GM21529 (cell line): ENCODE results near the gene CEP350.
"Not testable (repeated sequence)": the region's sequence is repeated elsewhere in the genome, so short reads cannot be mapped to it uniquely, and the experiment has no call there.

Experiments
- ATAC-seq: cut with Tn5 transposase; IDR thresholded peaks from one replicate; pipeline ENCODE4 v1.9.1; 2021; ENCODE audit not compliant: unreplicated experiment

The CEP350 gene

GRCh38 chr1:179938752-179939151 lies 15.9 kb upstream of the CEP350 start:
- no peak for ATAC-seq

- no peak for ATAC-seq
These were observed 14.7 kb upstream of the CEP350 start for GRCh38 chr1:179939941-179940340.

- no peak for ATAC-seq
These were observed 13.2 kb upstream of the CEP350 start for GRCh38 chr1:179941454-179941853.

GRCh38 chr1:179950651-179951050 lies 4.0 kb upstream of the CEP350 start:
- ATAC-seq, result no peak

GRCh38 chr1:179951383-179952144 lies 3.0 kb upstream of the CEP350 start:
- no peak for ATAC-seq

GRCh38 chr1:179952186-179952585 lies 2.4 kb upstream of the CEP350 start:
- no peak for ATAC-seq

GRCh38 chr1:179953974-179954492 lies 577 bp upstream of the CEP350 start:
- peak; percentile 16 for ATAC-seq

- no peak for ATAC-seq
These were observed 674 bp downstream of the CEP350 start for GRCh38 chr1:179955287-179955680.

GRCh38 chr1:179955731-179956130 lies 1.1 kb downstream of the CEP350 start:
- no peak for ATAC-seq

- ATAC-seq, result no peak
These were observed 3.7 kb downstream of the CEP350 start for GRCh38 chr1:179958359-179958758.

- ATAC-seq, result not testable (repeated sequence)
These were observed 7.6 kb downstream of the CEP350 start for GRCh38 chr1:179962168-179962567.

GRCh38 chr1:179966551-179966950 lies 11.9 kb downstream of the CEP350 start:
- no peak for ATAC-seq

- ATAC-seq, result no peak
These were observed 13.8 kb downstream of the CEP350 start for GRCh38 chr1:179968284-179968993.

GRCh38 chr1:179968994-179969919 lies 14.6 kb downstream of the CEP350 start:
- no peak for ATAC-seq

- no peak for ATAC-seq
These were observed 15.4 kb downstream of the CEP350 start for GRCh38 chr1:179969962-179970361.

- ATAC-seq, result no peak
These were observed 17.2 kb downstream of the CEP350 start for GRCh38 chr1:179971563-179972496.

GRCh38 chr1:179973198-179974110 lies 18.8 kb downstream of the CEP350 start:
- no peak for ATAC-seq

- ATAC-seq, result no peak
These were observed 22.5 kb downstream of the CEP350 start for GRCh38 chr1:179976970-179977651.
